Right forelimb (tissue), 1 donor: Measurements from ENCODE around the gene FSTL4.
"Not testable (repeated sequence)": the region's sequence is repeated elsewhere in the genome, so short reads cannot be mapped to it uniquely, and the experiment has no call there.

ENCODE experiments used
- DNase-seq: peaks from one replicate; pipeline ENCODE4 v3.0.0-alpha.2; 2018

The FSTL4 gene

GRCh38 chr5:133546500-133546899 is 65.8 kb downstream of the FSTL4 start:
- DNase-seq = no peak

- no peak for DNase-seq
These were observed 68.0 kb downstream of the FSTL4 start for GRCh38 chr5:133544346-133544745.

- DNase-seq = no peak
These were observed 72.5 kb downstream of the FSTL4 start for GRCh38 chr5:133539818-133540217.

- DNase-seq = no peak
These were observed 73.6 kb downstream of the FSTL4 start for GRCh38 chr5:133538718-133539117.

DNA sequence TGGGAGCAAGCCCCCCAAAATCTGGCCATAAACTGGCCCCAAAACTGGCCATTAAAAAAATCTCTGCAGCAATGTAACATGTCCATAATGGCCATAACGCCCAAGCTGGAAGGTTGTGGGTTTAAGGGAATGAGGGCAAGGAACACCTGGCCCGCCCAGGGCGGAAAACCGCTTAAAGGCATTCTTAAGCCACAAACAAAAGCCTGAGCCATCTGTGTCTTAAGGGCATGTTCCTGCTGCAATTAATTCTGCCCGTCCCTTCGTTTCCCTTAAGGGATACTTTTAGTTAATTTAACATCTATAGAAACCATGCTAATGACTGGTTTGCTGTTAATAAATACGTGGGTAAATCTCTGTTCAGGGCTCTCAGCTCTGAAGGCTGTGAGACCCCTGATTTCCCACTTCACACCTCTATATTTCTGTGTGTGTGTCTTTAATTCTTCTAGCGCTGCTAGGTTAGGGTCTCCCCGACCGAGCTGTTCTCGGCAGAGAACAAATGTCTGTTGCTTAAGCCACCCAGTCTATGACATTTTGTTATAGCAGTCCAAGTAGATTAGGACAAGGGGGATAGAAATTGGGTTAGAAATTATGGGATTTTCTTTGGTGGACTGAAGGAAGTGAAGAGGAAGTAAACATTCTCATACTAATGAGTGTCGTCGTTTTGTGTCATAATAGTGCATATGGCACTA is 77.0 kb downstream of the FSTL4 start:
- not testable (repeated sequence) for DNase-seq

DNA sequence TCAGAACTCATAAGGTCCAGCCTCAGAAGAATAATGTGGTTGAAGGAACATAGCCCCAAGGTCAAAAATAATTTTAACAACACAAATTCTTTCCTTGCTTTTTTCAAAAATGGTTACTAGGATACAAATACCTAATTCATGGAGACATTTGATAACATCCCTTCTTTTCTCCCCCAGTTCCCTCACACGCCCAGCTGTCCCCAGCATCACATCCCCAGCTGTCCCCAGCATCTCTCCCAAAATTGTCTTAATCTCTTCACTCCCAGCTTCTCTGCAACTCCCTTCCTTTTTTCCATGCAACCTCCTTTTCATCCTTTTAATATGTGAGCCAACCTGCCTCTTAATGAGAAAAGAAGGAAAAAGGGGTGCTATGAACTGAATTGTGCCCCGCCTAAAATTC is 77.8 kb downstream of the FSTL4 start:
- no peak for DNase-seq

- DNase-seq = no peak
These were observed 78.8 kb downstream of the FSTL4 start for GRCh38 chr5:133533541-133533940.

- DNase-seq = no peak
These were observed 80.7 kb downstream of the FSTL4 start for GRCh38 chr5:133531594-133531993.

DNA sequence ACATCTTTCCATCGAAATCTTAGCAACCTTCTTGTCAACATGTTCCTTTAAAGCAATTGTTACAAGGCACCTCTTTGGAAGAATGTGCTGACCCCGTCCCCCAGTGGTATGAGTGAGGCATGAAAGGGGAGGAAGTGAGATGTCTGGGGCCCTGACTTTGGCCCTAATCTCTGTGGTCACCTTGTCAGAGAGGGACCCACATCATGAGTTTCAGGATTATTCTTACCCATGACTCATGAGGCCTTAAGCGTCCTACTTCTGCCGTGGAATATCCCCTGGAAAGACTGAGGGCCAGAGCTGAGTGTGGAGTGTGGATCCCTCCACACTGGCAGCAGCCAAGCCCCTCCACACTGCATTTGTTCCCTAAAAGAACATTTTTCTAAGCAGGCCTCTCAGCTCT is 81.2 kb downstream of the FSTL4 start:
- DNase-seq = no peak

DNA sequence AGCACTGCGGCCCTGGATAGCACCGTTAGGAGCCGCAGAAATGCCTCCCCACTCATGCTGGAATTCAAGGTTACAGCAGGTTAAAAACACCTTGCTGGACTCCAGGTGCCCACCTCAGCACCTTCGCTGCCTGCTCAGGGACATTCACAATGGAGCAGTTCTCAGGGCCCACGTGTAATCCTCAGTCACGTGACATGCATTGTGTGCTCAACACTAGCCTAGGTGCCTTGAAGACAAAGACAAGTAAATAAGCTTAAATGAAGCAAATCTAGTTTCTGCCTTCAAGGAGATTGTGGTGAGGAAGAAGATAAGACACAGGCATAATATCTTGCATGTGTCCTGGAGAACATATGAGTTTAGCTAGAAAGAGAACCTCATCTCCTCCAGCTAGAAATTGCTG is 82.1 kb downstream of the FSTL4 start:
- no peak for DNase-seq

DNA sequence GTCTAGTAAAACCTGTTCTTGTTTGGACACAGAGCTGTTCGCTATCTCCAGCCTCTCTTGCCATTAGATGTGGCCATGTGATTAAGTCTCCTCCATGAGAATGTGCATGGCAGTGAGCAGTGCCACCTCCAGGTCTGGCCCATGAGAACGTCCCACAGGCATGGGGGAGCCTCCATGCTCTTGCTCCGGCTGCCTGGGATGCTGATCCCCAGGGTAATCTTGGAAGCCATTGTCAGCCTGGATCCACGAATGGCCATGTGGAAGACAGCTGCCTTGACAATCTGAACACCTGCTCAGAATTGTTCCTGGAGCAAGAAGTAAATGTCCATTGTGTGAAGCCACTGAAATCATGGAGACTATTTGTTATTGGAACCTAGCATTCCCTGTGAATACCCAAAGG is 83.5 kb downstream of the FSTL4 start:
- DNase-seq = no peak

GRCh38 chr5:133527311-133527710 is 85.0 kb downstream of the FSTL4 start:
- no peak for DNase-seq

DNA sequence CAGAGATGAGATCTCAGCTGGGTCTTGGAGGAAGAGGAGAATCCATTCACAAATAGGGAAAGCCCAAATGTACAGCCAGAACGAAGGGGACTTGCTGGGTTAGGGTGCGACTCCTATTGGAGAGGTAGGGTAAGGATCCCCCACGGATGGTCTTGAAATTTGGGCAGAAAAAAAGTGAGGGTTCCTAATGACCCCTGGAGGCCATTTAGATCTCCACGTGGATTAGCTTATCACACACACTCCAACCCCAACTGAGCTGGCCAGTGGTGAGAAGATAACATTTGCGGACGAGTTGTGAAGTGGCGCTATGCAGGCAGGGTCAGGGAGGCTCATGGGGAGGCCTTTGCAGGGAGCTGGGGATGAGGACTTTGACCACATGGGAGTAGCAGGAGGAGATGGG is 86.0 kb downstream of the FSTL4 start:
- DNase-seq = no peak

DNA sequence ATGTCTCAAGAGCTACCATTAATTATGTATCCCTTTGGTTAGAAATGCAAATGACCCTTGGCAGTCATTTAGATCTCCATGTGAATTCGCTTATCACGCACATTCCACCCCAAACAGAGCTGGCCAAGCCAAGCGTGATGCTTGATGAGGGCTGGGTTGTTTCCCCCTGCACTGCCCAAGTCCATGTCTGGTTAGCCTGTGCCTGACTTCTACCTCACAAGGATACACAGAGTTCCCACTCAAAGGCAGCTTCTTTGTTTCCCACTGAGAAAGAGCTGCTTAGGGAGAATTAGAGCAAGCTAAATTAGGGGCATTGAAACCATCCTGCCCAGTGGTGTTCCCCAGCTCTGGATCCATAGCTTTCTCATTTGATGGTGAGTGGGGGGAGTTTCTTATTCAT is 87.2 kb downstream of the FSTL4 start:
- no peak for DNase-seq

GRCh38 chr5:133524666-133525065 is 87.7 kb downstream of the FSTL4 start:
- DNase-seq = no peak

GRCh38 chr5:133523961-133524586 is 88.3 kb downstream of the FSTL4 start:
- no peak for DNase-seq

DNA sequence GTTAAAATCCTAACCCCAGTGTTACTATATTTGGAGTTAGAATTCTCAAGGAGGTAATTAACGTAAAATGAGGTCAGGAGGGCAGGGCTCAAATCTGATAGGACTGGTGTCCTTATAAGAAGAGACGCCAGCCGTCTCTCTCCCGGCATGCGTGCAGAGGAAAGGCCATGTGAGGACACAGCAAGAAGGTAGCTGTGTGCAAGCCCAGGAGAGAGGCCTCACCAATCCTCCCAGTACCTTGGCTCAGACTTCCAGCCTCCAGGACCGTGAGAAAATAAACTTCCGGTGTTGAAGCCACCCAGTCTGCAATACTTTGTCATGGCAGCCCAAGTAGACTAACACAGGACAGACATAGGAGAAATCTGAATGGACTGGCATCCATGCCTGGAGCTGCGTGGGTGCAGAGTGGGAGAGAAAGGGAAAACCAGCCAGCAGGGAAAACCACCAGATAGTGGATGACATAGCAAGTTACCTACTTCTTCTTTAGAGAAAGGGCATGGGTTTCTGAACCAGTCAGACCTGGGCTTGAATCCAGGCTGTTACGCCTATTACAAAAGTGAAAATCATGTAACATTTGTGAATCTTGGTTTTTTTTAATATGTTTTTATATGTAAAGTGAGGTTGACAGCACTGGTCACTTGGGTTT is 89.2 kb downstream of the FSTL4 start:
- no peak for DNase-seq

DNA sequence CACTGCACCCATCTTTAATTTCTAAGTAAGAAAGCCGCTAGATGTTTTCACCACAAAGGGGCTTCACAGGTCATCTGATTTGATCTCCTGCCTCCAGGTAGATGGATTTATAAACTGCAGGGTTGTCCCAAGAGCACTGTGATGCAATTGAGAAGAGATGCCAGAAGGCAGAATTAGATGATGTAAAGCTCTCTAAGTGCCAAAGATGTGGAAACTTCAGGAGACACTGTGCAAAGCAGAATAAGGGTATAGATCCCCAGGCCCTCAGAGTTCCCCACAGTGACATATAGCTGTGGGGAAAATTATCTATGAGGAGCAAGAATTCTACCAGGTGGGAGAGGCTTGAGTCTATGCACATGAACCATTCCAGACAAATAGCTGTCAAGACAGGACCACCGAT is 90.5 kb downstream of the FSTL4 start:
- DNase-seq = no peak

GRCh38 chr5:133520991-133521706 is 91.2 kb downstream of the FSTL4 start:
- DNase-seq = no peak

GRCh38 chr5:133520062-133520461 is 92.3 kb downstream of the FSTL4 start:
- no peak for DNase-seq

DNA sequence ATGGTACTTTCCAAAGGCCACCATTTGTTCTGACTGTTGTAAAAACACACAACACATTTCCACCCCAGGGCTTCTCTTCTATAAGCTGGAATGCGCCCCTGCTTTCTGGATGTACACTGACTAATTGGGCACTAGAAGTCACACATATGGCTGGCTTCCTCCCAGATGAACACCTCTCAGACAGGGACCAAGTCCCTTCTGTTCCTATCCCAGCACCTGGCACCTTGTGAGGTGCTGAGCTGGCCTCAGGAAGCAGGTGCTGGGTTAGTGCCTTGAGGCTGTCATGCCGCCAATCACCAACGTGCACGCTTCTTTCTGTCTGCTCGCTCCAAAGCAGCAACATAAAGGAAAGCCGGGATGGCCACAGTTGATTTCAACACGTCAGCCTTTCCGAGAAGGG is 93.2 kb downstream of the FSTL4 start:
- DNase-seq = no peak

DNA sequence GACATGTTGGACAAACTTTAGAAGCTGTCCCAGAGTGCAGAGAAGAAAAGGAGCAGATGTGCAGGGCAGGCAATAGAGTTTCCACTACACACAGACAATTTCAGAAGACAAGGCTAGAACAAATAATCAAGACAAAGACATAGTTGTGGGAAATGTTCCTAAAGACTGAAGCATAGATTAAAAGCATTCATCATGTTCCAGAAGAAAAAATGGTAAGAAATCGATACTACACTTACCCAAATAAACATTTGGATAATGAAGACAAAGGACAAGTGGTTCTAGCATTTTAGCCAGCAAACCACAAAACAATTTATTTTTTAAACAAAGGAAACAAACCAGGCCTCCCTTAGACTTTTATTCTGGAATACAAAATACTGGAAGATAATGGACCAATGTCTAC is 97.9 kb downstream of the FSTL4 start:
- no peak for DNase-seq

DNA sequence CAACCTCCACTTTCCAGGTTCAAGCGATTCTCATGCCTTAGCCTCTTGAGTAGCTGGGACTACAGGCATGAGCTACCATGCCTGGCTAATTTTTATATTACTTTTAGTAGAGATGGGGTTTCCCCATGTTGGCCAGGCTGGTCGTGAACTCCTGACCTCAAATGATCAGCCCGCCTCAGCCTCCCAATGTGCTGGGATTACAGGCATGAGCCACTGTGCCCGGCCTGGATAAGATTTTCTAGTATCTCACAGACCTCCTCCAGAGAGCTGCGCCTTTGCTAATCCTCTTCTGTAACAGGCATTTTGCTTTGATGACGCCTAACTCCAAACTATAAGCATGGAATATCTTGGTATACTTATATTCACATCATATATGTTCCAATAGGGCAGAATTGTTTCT is 99.4 kb downstream of the FSTL4 start:
- DNase-seq = no peak
